T-helper 1 cell treated with Interleukin-12 subunit alpha and Interleukin-12 subunit beta and Interleukin-4 antibody, amounts not matched to agents 30 μg/mL and 1 μg/mL, for 36 hours (primary cell): Measurements from ENCODE around the gene NDEL1.
"Not testable (repeated sequence)": the region's sequence is repeated elsewhere in the genome, so short reads cannot be mapped to it uniquely, and the experiment has no call there.

Experiments used
- H3K27ac Mint-ChIP-seq: one replicate; pipeline ENCODE4 v1.8.0; 2021; ENCODE audit warnings: mild to moderate bottlenecking, mixed read lengths
- H3K27me3 Mint-ChIP-seq: one replicate; pipeline ENCODE4 v1.8.0; 2021; ENCODE audit warnings: low read depth, mixed read lengths
- H3K36me3 Mint-ChIP-seq: one replicate; pipeline ENCODE4 v1.8.0; 2021; ENCODE audit warnings: low read depth, mixed read lengths
- H3K4me1 Mint-ChIP-seq: one replicate; pipeline ENCODE4 v1.8.0; 2021; ENCODE audit warnings: low read depth, mixed read lengths
- H3K4me3 Mint-ChIP-seq: one replicate; pipeline ENCODE4 v1.8.0; 2021; ENCODE audit warnings: mild to moderate bottlenecking, moderate library complexity, mixed read lengths
- H3K9me3 Mint-ChIP-seq: one replicate; pipeline ENCODE4 v1.8.0; 2021; ENCODE audit warnings: mixed read lengths

Gene NDEL1

GRCh38 chr17:8435245-8436168 is at the start of gene NDEL1:
TSS of gene NDEL1 (plus strand) at chr17:8435884. CDS start at chr17:8444272, 8,388 bp downstream.
- Mint-ChIP-seq H3K27ac (peak within 1 kb of the TSS; percentile 96), H3K36me3 (peaks cover 7% of the 10 kb centered on the region), H3K27me3 (no peaks in the 10 kb centered on the region), H3K4me3 (peak within 1 kb of the TSS; percentile 95), H3K4me1 (peaks cover 30% of the 10 kb centered on the region), H3K9me3 (no peaks in the 10 kb centered on the region)

- H3K4me1 Mint-ChIP-seq = peaks cover 27% of the 10 kb centered on the region
- no peaks in the 10 kb centered on the region for H3K9me3 Mint-ChIP-seq
- H3K36me3 Mint-ChIP-seq = peaks cover 12% of the 10 kb centered on the region
- H3K27me3 Mint-ChIP-seq = no peaks in the 10 kb centered on the region
- H3K4me3 Mint-ChIP-seq = peak overlapping the region; percentile 2
- no peak overlapping the region for H3K27ac Mint-ChIP-seq
These were observed 48.8 kb upstream of the NDEL1 start for GRCh38 chr17:8386841-8387240.

GRCh38 chr17:8387914-8388651 is 47.6 kb upstream of the NDEL1 start:
- H3K27me3 Mint-ChIP-seq = no peaks in the 10 kb centered on the region
- peaks cover 17% of the 10 kb centered on the region for H3K4me1 Mint-ChIP-seq
- no peak overlapping the region for H3K27ac Mint-ChIP-seq
- peaks cover under 1% of the 10 kb centered on the region for H3K36me3 Mint-ChIP-seq
- no peaks in the 10 kb centered on the region for H3K9me3 Mint-ChIP-seq
- no peak overlapping the region for H3K4me3 Mint-ChIP-seq

GRCh38 chr17:8391711-8392110 is 44.0 kb upstream of the NDEL1 start:
- Mint-ChIP-seq H3K27ac (no peak overlapping the region), H3K36me3 (no peaks in the 10 kb centered on the region), H3K27me3 (peaks cover 9% of the 10 kb centered on the region), H3K4me3 (no peak overlapping the region), H3K4me1 (peaks cover 9% of the 10 kb centered on the region), H3K9me3 (no peaks in the 10 kb centered on the region)

GRCh38 chr17:8392274-8392673 is 43.4 kb upstream of the NDEL1 start:
- peaks cover 9% of the 10 kb centered on the region for H3K27me3 Mint-ChIP-seq
- H3K36me3 Mint-ChIP-seq = no peaks in the 10 kb centered on the region
- peaks cover 7% of the 10 kb centered on the region for H3K4me1 Mint-ChIP-seq
- H3K9me3 Mint-ChIP-seq = no peaks in the 10 kb centered on the region
- H3K27ac Mint-ChIP-seq = no peak overlapping the region
- no peak overlapping the region for H3K4me3 Mint-ChIP-seq

- H3K27ac Mint-ChIP-seq = peak overlapping the region; percentile 93
- peaks cover 15% of the 10 kb centered on the region for H3K27me3 Mint-ChIP-seq
- peaks cover 7% of the 10 kb centered on the region for H3K4me1 Mint-ChIP-seq
- H3K4me3 Mint-ChIP-seq = no peak overlapping the region
- no peaks in the 10 kb centered on the region for H3K36me3 Mint-ChIP-seq
- H3K9me3 Mint-ChIP-seq = no peaks in the 10 kb centered on the region
These were observed 42.8 kb upstream of the NDEL1 start for GRCh38 chr17:8392674-8393469.

GRCh38 chr17:8393470-8394231 is 42.0 kb upstream of the NDEL1 start:
- no peaks in the 10 kb centered on the region for H3K36me3 Mint-ChIP-seq
- no peak overlapping the region for H3K4me3 Mint-ChIP-seq
- H3K27ac Mint-ChIP-seq = peak overlapping the region; percentile 93
- no peaks in the 10 kb centered on the region for H3K9me3 Mint-ChIP-seq
- H3K4me1 Mint-ChIP-seq = peaks cover 7% of the 10 kb centered on the region
- peaks cover 22% of the 10 kb centered on the region for H3K27me3 Mint-ChIP-seq

GRCh38 chr17:8394497-8394896 is 41.2 kb upstream of the NDEL1 start:
- H3K27ac Mint-ChIP-seq, H3K4me1 Mint-ChIP-seq, H3K9me3 Mint-ChIP-seq, H3K4me3 Mint-ChIP-seq, H3K36me3 Mint-ChIP-seq: not testable (repeated sequence)
- peaks cover 22% of the 10 kb centered on the region for H3K27me3 Mint-ChIP-seq

GRCh38 chr17:8397636-8398035 is 38.0 kb upstream of the NDEL1 start, which contains the start of gene RNF222:
TSS of gene RNF222 (minus strand) at chr17:8397827. CDS start at chr17:8393461, 4,366 bp downstream.
- Mint-ChIP-seq H3K36me3 (no peaks in the 10 kb centered on the region), H3K27ac (no peak within 1 kb of the TSS), H3K4me3 (no peak within 1 kb of the TSS), H3K4me1 (peaks cover 7% of the 10 kb centered on the region), H3K27me3 (peaks cover 27% of the 10 kb centered on the region), H3K9me3 (no peaks in the 10 kb centered on the region)

GRCh38 chr17:8398980-8399379 is 36.7 kb upstream of the NDEL1 start:
- H3K27me3 Mint-ChIP-seq = peaks cover 27% of the 10 kb centered on the region
- H3K4me3 Mint-ChIP-seq = no peak overlapping the region
- no peak overlapping the region for H3K27ac Mint-ChIP-seq
- H3K9me3 Mint-ChIP-seq = no peaks in the 10 kb centered on the region
- no peaks in the 10 kb centered on the region for H3K36me3 Mint-ChIP-seq
- peaks cover under 1% of the 10 kb centered on the region for H3K4me1 Mint-ChIP-seq

- Mint-ChIP-seq H3K9me3 (no peaks in the 10 kb centered on the region), H3K27ac (no peak overlapping the region), H3K27me3 (peaks cover 19% of the 10 kb centered on the region), H3K36me3 (no peaks in the 10 kb centered on the region), H3K4me3 (no peak overlapping the region), H3K4me1 (no peaks in the 10 kb centered on the region)
These were observed 34.6 kb upstream of the NDEL1 start for GRCh38 chr17:8401107-8401506.

- Mint-ChIP-seq H3K9me3 (no peaks in the 10 kb centered on the region), H3K27ac (no peak overlapping the region), H3K4me1 (no peaks in the 10 kb centered on the region), H3K36me3 (no peaks in the 10 kb centered on the region), H3K27me3 (peaks cover 14% of the 10 kb centered on the region), H3K4me3 (no peak overlapping the region)
These were observed 32.7 kb upstream of the NDEL1 start for GRCh38 chr17:8402921-8403536.

- H3K4me1 Mint-ChIP-seq = peaks cover 5% of the 10 kb centered on the region
- no peak overlapping the region for H3K27ac Mint-ChIP-seq
- no peaks in the 10 kb centered on the region for H3K9me3 Mint-ChIP-seq
- H3K4me3 Mint-ChIP-seq = no peak overlapping the region
- no peaks in the 10 kb centered on the region for H3K36me3 Mint-ChIP-seq
- peaks cover 13% of the 10 kb centered on the region for H3K27me3 Mint-ChIP-seq
These were observed 30.1 kb upstream of the NDEL1 start for GRCh38 chr17:8405499-8406016.
